Measurements from ENCODE around the gene AKAP8.

DNA sequence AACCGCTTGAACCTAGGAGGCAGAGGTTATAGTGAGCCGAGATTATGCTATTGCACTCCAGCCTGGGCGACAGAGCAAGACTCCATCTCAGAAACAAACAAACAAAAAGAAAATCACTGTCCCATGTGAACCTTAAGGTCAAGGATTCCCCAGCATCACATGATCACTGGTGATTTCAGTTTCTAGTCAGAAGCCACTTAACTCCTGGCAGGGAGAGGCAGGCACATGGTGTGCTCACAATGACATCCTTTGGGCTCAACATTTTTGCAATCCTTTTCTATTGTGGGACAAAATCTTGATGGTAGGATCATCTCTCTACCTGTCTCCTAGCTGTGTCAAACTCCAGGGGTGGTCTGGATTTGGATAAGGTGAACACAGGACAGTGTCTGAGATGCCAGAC lies 12.1 kb downstream of the AKAP8 start:
- TF ChIP-seq, protein P1, sequence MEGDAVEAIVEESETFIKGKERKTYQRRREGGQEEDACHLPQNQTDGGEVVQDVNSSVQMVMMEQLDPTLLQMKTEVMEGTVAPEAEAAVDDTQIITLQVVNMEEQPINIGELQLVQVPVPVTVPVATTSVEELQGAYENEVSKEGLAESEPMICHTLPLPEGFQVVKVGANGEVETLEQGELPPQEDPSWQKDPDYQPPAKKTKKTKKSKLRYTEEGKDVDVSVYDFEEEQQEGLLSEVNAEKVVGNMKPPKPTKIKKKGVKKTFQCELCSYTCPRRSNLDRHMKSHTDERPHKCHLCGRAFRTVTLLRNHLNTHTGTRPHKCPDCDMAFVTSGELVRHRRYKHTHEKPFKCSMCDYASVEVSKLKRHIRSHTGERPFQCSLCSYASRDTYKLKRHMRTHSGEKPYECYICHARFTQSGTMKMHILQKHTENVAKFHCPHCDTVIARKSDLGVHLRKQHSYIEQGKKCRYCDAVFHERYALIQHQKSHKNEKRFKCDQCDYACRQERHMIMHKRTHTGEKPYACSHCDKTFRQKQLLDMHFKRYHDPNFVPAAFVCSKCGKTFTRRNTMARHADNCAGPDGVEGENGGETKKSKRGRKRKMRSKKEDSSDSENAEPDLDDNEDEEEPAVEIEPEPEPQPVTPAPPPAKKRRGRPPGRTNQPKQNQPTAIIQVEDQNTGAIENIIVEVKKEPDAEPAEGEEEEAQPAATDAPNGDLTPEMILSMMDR (IDR thresholded peaks at IDR 0.05; ENCODE audit: poor library complexity, severe bottlenecking): no peak
- TF ChIP-seq SMC3 (conservative IDR thresholded peaks at IDR 0.05; ENCODE audit: poor library complexity): no peak
- no peak for TF ChIP-seq EZH2 (IDR thresholded peaks at IDR 0.05; ENCODE audit: borderline replicate concordance, insufficient read depth, low read length, poor library complexity, severe bottlenecking)
- no peak for TF ChIP-seq POLR2AphosphoS5 (IDR thresholded peaks at IDR 0.05)
- TF ChIP-seq, protein P2, sequence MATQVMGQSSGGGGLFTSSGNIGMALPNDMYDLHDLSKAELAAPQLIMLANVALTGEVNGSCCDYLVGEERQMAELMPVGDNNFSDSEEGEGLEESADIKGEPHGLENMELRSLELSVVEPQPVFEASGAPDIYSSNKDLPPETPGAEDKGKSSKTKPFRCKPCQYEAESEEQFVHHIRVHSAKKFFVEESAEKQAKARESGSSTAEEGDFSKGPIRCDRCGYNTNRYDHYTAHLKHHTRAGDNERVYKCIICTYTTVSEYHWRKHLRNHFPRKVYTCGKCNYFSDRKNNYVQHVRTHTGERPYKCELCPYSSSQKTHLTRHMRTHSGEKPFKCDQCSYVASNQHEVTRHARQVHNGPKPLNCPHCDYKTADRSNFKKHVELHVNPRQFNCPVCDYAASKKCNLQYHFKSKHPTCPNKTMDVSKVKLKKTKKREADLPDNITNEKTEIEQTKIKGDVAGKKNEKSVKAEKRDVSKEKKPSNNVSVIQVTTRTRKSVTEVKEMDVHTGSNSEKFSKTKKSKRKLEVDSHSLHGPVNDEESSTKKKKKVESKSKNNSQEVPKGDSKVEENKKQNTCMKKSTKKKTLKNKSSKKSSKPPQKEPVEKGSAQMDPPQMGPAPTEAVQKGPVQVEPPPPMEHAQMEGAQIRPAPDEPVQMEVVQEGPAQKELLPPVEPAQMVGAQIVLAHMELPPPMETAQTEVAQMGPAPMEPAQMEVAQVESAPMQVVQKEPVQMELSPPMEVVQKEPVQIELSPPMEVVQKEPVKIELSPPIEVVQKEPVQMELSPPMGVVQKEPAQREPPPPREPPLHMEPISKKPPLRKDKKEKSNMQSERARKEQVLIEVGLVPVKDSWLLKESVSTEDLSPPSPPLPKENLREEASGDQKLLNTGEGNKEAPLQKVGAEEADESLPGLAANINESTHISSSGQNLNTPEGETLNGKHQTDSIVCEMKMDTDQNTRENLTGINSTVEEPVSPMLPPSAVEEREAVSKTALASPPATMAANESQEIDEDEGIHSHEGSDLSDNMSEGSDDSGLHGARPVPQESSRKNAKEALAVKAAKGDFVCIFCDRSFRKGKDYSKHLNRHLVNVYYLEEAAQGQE (IDR thresholded peaks at IDR 0.05; ENCODE audit: borderline replicate concordance): no peak

Measured in neural cell (in vitro differentiated cells).